A673 (cell line): ENCODE data around the gene BEST4.

Source experiments
- EZH2 ChIP-seq: fragments of 200-600 bp; sonication (generic); IDR thresholded peaks from 2 replicates; pipeline ENCODE4 v1.6.1; 2017; ENCODE audit warnings: borderline replicate concordance, low read depth, mild to moderate bottlenecking, mixed read lengths, antibody characterized with exemption, low read length; ENCODE audit not compliant: poor library complexity, severe bottlenecking
- TF ChIP-seq, protein P1 (sequence below): fragments of 300-800, 200-600 bp; sonication (generic); conservative IDR thresholded peaks from 2 replicates; pipeline ENCODE4 v1.5.1; 2017; ENCODE audit warnings: low read depth, mild to moderate bottlenecking, antibody characterized with exemption, low read length, moderate library complexity, mixed read lengths

DNA sequence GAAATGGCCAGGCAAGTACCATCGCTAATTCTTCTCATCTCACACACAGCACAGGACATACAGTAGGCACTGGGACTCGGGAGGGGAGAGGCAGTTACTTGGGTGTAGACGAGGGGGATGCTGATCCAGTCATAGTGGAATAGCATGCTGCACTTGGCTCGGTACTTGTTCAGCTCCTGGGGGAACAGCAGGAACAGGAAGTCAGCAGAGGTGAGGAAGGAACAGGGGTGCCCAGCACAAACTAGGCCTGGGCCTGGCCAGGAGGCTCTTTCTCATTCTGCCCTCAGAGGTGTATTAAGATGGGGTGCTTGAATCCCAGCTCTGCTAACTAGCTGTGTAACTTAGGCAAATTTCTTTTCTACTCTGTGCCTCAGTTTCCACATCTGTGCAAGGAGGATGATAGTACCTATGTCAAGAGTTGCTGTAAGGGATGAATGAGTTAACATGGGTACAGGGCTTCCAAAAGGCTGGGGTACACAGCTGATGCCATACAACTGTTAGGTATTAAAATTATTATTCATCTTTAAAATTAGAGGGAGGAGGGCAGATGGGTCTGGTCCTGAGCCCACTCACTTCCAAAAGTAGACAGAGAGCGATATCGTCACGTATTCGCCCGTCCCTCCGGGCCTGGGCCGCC, 2.4 kb downstream of the BEST4 start:
- TF ChIP-seq, protein P1, sequence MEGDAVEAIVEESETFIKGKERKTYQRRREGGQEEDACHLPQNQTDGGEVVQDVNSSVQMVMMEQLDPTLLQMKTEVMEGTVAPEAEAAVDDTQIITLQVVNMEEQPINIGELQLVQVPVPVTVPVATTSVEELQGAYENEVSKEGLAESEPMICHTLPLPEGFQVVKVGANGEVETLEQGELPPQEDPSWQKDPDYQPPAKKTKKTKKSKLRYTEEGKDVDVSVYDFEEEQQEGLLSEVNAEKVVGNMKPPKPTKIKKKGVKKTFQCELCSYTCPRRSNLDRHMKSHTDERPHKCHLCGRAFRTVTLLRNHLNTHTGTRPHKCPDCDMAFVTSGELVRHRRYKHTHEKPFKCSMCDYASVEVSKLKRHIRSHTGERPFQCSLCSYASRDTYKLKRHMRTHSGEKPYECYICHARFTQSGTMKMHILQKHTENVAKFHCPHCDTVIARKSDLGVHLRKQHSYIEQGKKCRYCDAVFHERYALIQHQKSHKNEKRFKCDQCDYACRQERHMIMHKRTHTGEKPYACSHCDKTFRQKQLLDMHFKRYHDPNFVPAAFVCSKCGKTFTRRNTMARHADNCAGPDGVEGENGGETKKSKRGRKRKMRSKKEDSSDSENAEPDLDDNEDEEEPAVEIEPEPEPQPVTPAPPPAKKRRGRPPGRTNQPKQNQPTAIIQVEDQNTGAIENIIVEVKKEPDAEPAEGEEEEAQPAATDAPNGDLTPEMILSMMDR: no peak
- no peak for TF ChIP-seq EZH2
